HEK293 (cell line): ENCODE data around the gene SURF4.
A peak's percentile ranks its signal among the peaks of the same experiment; 100 is the strongest.

Source experiments
- BCL6B ChIP-seq: fragments of 450-650 bp; formaldehyde crosslinking; IDR thresholded peaks from 2 replicates; pipeline ENCODE4 v1.5.1; 2017; ENCODE audit warnings: missing biosample characterization, missing genetic modification characterization
- FEZF1 ChIP-seq: fragments of 450-650 bp; formaldehyde crosslinking; IDR thresholded peaks from 2 replicates; pipeline ENCODE4 v1.5.1; 2016; ENCODE audit warnings: missing biosample characterization, missing genetic modification characterization
- GLI4 ChIP-seq: fragments of 450-650 bp; formaldehyde crosslinking; IDR thresholded peaks from 2 replicates; pipeline ENCODE4 v1.5.1; 2016; ENCODE audit warnings: missing biosample characterization, missing genetic modification characterization
- HIC1 ChIP-seq: fragments of 450-650 bp; formaldehyde crosslinking; IDR thresholded peaks from 2 replicates; pipeline ENCODE4 v1.5.1; 2016; ENCODE audit warnings: missing biosample characterization, missing genetic modification characterization
- KLF9 ChIP-seq: fragments of 450-650 bp; formaldehyde crosslinking; IDR thresholded peaks from 2 replicates; pipeline ENCODE4 v1.5.1; 2016; ENCODE audit warnings: missing biosample characterization, missing genetic modification characterization, low read depth
- SETDB1 ChIP-seq: IDR thresholded peaks from one replicate; pipeline ENCODE4 v1.6.1; 2017; ENCODE audit warnings: mild to moderate bottlenecking, low read length, moderate library complexity, mixed read lengths; ENCODE audit not compliant: insufficient read length
- ZBTB21 ChIP-seq: fragments of 450-650 bp; formaldehyde crosslinking; IDR thresholded peaks from 2 replicates; pipeline ENCODE4 v1.5.1; 2017; ENCODE audit warnings: missing biosample characterization, missing genetic modification characterization
- ZBTB6 ChIP-seq: fragments of 450-650 bp; formaldehyde crosslinking; IDR thresholded peaks from 2 replicates; pipeline ENCODE4 v1.5.1; 2017; ENCODE audit warnings: missing biosample characterization, missing genetic modification characterization
- ZFHX2 ChIP-seq: fragments of 450-650 bp; formaldehyde crosslinking; conservative IDR thresholded peaks from 2 replicates; pipeline ENCODE4 v1.5.1; 2016; ENCODE audit warnings: missing biosample characterization, missing genetic modification characterization
- ZNF10 ChIP-seq: fragments of 450-650 bp; formaldehyde crosslinking; IDR thresholded peaks from 2 replicates; pipeline ENCODE4 v1.5.1; 2017; ENCODE audit warnings: missing biosample characterization, missing genetic modification characterization
- ZNF157 ChIP-seq: fragments of 450-650 bp; formaldehyde crosslinking; IDR thresholded peaks from 2 replicates; pipeline ENCODE4 v1.5.1; 2016; ENCODE audit warnings: missing biosample characterization, missing genetic modification characterization
- ZNF2 ChIP-seq: fragments of 450-650 bp; formaldehyde crosslinking; IDR thresholded peaks from 2 replicates; pipeline ENCODE4 v1.5.1; 2016; ENCODE audit warnings: missing biosample characterization, missing genetic modification characterization
- ZNF221 ChIP-seq: fragments of 450-650 bp; formaldehyde crosslinking; IDR thresholded peaks from 2 replicates; pipeline ENCODE4 v1.5.1; 2017; ENCODE audit warnings: missing biosample characterization, missing genetic modification characterization, borderline replicate concordance
- ZNF223 ChIP-seq: fragments of 450-650 bp; formaldehyde crosslinking; IDR thresholded peaks from 2 replicates; pipeline ENCODE4 v1.5.1; 2016; ENCODE audit warnings: missing biosample characterization, missing genetic modification characterization
- ZNF274 ChIP-seq, 2 experiments: fragments of 200-500 bp in 1 of 2; fragments of 450-650 bp in 1 of 2; sonication (Bioruptor generic) in 1 of 2; formaldehyde crosslinking in 1 of 2; IDR thresholded peaks; 2 replicates each; pipeline versions ENCODE4 v1.5.1 to v1.6.1; 2014 to 2016; ENCODE audit warnings: borderline replicate concordance in 1 of 2, inconsistent platforms in 1 of 2, low read length in 1 of 2, missing biosample characterization in 1 of 2, missing genetic modification characterization in 1 of 2
- ZNF362 ChIP-seq: fragments of 450-650 bp; formaldehyde crosslinking; IDR thresholded peaks from 2 replicates; pipeline ENCODE4 v1.5.1; 2016; ENCODE audit warnings: missing biosample characterization, missing genetic modification characterization
- ZNF391 ChIP-seq: fragments of 450-650 bp; formaldehyde crosslinking; IDR thresholded peaks from 2 replicates; pipeline ENCODE4 v1.5.1; 2016; ENCODE audit warnings: low read depth, missing biosample characterization, missing genetic modification characterization, borderline replicate concordance
- ZNF394 ChIP-seq: fragments of 450-650 bp; formaldehyde crosslinking; IDR thresholded peaks from 2 replicates; pipeline ENCODE4 v1.5.1; 2016; ENCODE audit warnings: missing biosample characterization, missing genetic modification characterization, mild to moderate bottlenecking, moderate library complexity, borderline replicate concordance
- ZNF404 ChIP-seq: fragments of 450-650 bp; formaldehyde crosslinking; IDR thresholded peaks from 2 replicates; pipeline ENCODE4 v1.5.1; 2017; ENCODE audit warnings: missing biosample characterization, missing genetic modification characterization
- ZNF416 ChIP-seq: fragments of 450-650 bp; formaldehyde crosslinking; IDR thresholded peaks from 2 replicates; pipeline ENCODE4 v1.5.1; 2016; ENCODE audit warnings: missing biosample characterization, missing genetic modification characterization
- ZNF433 ChIP-seq: fragments of 450-650 bp; formaldehyde crosslinking; IDR thresholded peaks from 2 replicates; pipeline ENCODE4 v1.5.1; 2016; ENCODE audit warnings: missing biosample characterization, missing genetic modification characterization, low read depth
- ZNF473 ChIP-seq: fragments of 450-650 bp; formaldehyde crosslinking; IDR thresholded peaks from 2 replicates; pipeline ENCODE4 v1.5.1; 2017; ENCODE audit warnings: missing biosample characterization, missing genetic modification characterization
- ZNF560 ChIP-seq: fragments of 450-650 bp; formaldehyde crosslinking; IDR thresholded peaks from 2 replicates; pipeline ENCODE4 v1.5.1; 2017; ENCODE audit warnings: missing biosample characterization, missing genetic modification characterization, borderline replicate concordance
- ZNF585B ChIP-seq: fragments of 450-650 bp; formaldehyde crosslinking; IDR thresholded peaks from 2 replicates; pipeline ENCODE4 v1.5.1; 2016; ENCODE audit warnings: missing biosample characterization, missing genetic modification characterization
- ZSCAN30 ChIP-seq: fragments of 450-650 bp; IDR thresholded peaks from 2 replicates; pipeline ENCODE4 v1.5.1; 2018; ENCODE audit warnings: missing biosample characterization, mild to moderate bottlenecking, missing genetic modification characterization, moderate library complexity
- ZSCAN5A ChIP-seq: fragments of 450-650 bp; formaldehyde crosslinking; IDR thresholded peaks from 2 replicates; pipeline ENCODE4 v1.5.1; 2016; ENCODE audit warnings: missing biosample characterization, missing genetic modification characterization
- TF ChIP-seq, protein P1 (sequence below): fragments of 450-650 bp; formaldehyde crosslinking; IDR thresholded peaks from 2 replicates; pipeline ENCODE4 v1.5.1; 2016; ENCODE audit warnings: missing biosample characterization, missing genetic modification characterization, low read depth
- TF ChIP-seq, protein P2 (sequence below): fragments of 450-650 bp; formaldehyde crosslinking; IDR thresholded peaks from 2 replicates; pipeline ENCODE4 v1.5.1; 2016; ENCODE audit warnings: missing biosample characterization, missing genetic modification characterization

SURF4 gene

DNA sequence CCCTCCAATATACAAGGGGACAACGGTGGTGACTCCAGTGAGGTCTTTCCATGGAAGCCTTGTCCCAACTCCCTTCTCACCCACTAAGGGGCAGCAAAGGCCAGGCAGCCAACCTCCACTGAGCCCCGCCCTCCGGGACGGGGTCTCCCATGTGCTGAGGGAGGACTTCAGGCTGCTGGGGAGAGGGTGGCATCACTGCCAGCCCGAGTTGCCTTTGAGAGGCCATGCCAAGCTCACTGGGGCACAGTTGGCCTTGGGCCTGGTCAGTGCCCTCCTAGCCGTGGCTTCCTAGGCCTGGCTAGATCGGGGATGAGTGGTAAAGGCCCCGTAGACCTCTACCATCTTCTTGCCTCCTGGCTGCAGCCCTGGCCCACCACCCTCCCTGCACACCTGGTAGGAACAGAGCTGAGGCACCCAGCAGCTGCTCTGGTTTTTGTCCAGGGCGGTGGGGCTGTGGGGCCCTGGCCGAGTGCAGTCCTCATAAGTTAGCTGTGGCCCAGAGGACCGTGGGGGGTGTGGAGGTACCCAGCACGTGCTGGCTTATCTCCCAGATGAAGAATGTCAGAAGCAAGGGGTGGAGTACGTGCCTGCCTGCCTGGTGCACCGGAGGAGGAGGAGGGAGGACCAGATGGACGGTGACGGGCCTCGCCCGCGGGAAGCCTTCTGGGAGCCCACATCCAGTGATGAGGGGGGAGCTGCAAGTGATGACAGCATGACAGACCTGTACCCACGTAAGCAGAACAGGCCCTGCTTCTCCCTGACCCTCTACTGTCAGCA is 16.3 kb downstream of the SURF4 start (continued):
- no peak for TF ChIP-seq ZNF274 (IDR thresholded peaks at IDR 0.05; ENCODE audit: low read length)
- no peak for TF ChIP-seq ZNF274 (tag by site-specific recombination; IDR thresholded peaks at IDR 0.05; ENCODE audit: borderline replicate concordance)
- no peak for TF ChIP-seq ZNF223 (tag by site-specific recombination)
- TF ChIP-seq ZNF394 (tag by site-specific recombination): no peak
- no peak for TF ChIP-seq ZNF391 (tag by site-specific recombination)
- no peak for TF ChIP-seq ZNF416 (tag by site-specific recombination)
- TF ChIP-seq ZNF157 (tag by site-specific recombination): no peak
- peak; percentile 69 for TF ChIP-seq KLF9 (tag by site-specific recombination)
- no peak for TF ChIP-seq ZNF221 (tag by site-specific recombination)
- TF ChIP-seq FEZF1: no peak
- no peak for TF ChIP-seq ZSCAN30 (tag by site-specific recombination)
- no peak for TF ChIP-seq ZNF362 (tag by site-specific recombination)
- no peak for TF ChIP-seq ZNF2 (tag by site-specific recombination)
- TF ChIP-seq ZNF473 (tag by site-specific recombination): no peak
- TF ChIP-seq ZNF433 (tag by site-specific recombination): no peak
- TF ChIP-seq ZSCAN5A (tag by site-specific recombination): no peak
- TF ChIP-seq, protein P1, sequence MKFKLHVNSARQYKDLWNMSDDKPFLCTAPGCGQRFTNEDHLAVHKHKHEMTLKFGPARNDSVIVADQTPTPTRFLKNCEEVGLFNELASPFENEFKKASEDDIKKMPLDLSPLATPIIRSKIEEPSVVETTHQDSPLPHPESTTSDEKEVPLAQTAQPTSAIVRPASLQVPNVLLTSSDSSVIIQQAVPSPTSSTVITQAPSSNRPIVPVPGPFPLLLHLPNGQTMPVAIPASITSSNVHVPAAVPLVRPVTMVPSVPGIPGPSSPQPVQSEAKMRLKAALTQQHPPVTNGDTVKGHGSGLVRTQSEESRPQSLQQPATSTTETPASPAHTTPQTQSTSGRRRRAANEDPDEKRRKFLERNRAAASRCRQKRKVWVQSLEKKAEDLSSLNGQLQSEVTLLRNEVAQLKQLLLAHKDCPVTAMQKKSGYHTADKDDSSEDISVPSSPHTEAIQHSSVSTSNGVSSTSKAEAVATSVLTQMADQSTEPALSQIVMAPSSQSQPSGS (tag by site-specific recombination): no peak
- no peak for TF ChIP-seq BCL6B (tag by site-specific recombination)
- TF ChIP-seq, protein P2, sequence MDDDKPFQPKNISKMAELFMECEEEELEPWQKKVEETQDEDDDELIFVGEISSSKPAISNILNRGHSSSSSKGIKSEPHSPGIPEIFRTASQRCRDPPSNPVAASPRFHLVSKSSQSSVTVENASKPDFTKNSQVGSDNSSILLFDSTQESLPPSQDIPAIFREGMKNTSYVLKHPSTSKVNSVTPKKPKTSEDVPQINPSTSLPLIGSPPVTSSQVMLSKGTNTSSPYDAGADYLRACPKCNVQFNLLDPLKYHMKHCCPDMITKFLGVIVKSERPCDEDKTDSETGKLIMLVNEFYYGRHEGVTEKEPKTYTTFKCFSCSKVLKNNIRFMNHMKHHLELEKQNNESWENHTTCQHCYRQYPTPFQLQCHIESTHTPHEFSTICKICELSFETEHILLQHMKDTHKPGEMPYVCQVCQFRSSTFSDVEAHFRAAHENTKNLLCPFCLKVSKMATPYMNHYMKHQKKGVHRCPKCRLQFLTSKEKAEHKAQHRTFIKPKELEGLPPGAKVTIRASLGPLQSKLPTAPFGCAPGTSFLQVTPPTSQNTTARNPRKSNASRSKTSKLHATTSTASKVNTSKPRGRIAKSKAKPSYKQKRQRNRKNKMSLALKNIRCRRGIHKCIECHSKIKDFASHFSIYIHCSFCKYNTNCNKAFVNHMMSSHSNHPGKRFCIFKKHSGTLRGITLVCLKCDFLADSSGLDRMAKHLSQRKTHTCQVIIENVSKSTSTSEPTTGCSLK (tag by site-specific recombination): no peak
- TF ChIP-seq ZFHX2 (tag by site-specific recombination): peak; percentile 38
- no peak for TF ChIP-seq ZNF10 (tag by site-specific recombination)
- TF ChIP-seq ZNF585B (tag by site-specific recombination): no peak
- TF ChIP-seq HIC1 (tag by site-specific recombination): 0 out of 2 replicates have a peak, but pooled peaks have one; percentile 26
- TF ChIP-seq ZBTB6 (tag by site-specific recombination): no peak
- no peak for TF ChIP-seq ZNF560 (tag by site-specific recombination)
- TF ChIP-seq ZBTB21: no peak
- TF ChIP-seq SETDB1: no peak
- no peak for TF ChIP-seq ZNF404 (tag by site-specific recombination)
- TF ChIP-seq GLI4 (tag by site-specific recombination): no peak
